Measurements from ENCODE around the gene RBFOX2.
"Not testable (repeated sequence)": the region's sequence is repeated elsewhere in the genome, so short reads cannot be mapped to it uniquely, and the experiment has no call there.

Gene RBFOX2

GRCh38 chr22:36022162-36022561, 6.5 kb downstream of the RBFOX2 start:
- peaks cover 19% of the 10 kb centered on the region for H3K36me3 ChIP-seq
- no peak overlapping the region for H3K4me3 ChIP-seq (ENCODE audit: low read depth, low read length)
- DNase-seq = no peak
- no peaks in the 10 kb centered on the region for H3K9me3 ChIP-seq
- no peaks in the 10 kb centered on the region for H3K27me3 ChIP-seq
- peaks cover 21% of the 10 kb centered on the region for H3K4me1 ChIP-seq
- no peak for TF ChIP-seq CTCF (IDR thresholded peaks at IDR 0.05; ENCODE audit: low read depth, low read length)

GRCh38 chr22:36021606-36022153, 6.9 kb downstream of the RBFOX2 start:
- Histone ChIP-seq H3K4me3 (ENCODE audit: low read depth, low read length) (no peak overlapping the region), H3K9me3 (no peaks in the 10 kb centered on the region), H3K36me3 (peaks cover 19% of the 10 kb centered on the region), H3K4me1 (peaks cover 25% of the 10 kb centered on the region), H3K27me3 (no peaks in the 10 kb centered on the region)
- no peak for TF ChIP-seq CTCF (IDR thresholded peaks at IDR 0.05; ENCODE audit: low read depth, low read length)
- DNase-seq = no peak

GRCh38 chr22:36020865-36021264, 7.8 kb downstream of the RBFOX2 start:
- H3K4me1 ChIP-seq = peaks cover 30% of the 10 kb centered on the region
- H3K4me3 ChIP-seq (ENCODE audit: low read depth, low read length); DNase-seq; H3K9me3 ChIP-seq; H3K27me3 ChIP-seq: not testable (repeated sequence)
- peaks cover 19% of the 10 kb centered on the region for H3K36me3 ChIP-seq

GRCh38 chr22:36017651-36018091, 11.0 kb downstream of the RBFOX2 start:
- no peak for TF ChIP-seq CTCF (IDR thresholded peaks at IDR 0.05; ENCODE audit: low read depth, low read length)
- Histone ChIP-seq H3K4me3 (ENCODE audit: low read depth, low read length) (peak overlapping the region; percentile 15; the same call in 1 of the 2 replicates), H3K36me3 (peaks cover 8% of the 10 kb centered on the region), H3K4me1 (peaks cover 44% of the 10 kb centered on the region), H3K27me3 (no peaks in the 10 kb centered on the region), H3K9me3 (no peaks in the 10 kb centered on the region)
- DNase-seq = peak; percentile 62

GRCh38 chr22:36016684-36017083, 11.9 kb downstream of the RBFOX2 start:
- TF ChIP-seq CTCF (IDR thresholded peaks at IDR 0.05; ENCODE audit: low read depth, low read length) = no peak
- peaks cover 51% of the 10 kb centered on the region for H3K4me1 ChIP-seq

GRCh38 chr22:36015811-36016529, 12.7 kb downstream of the RBFOX2 start:
- no peak overlapping the region for H3K4me3 ChIP-seq (ENCODE audit: low read depth, low read length)
- no peaks in the 10 kb centered on the region for H3K36me3 ChIP-seq
- H3K9me3 ChIP-seq = no peaks in the 10 kb centered on the region
- peaks cover 55% of the 10 kb centered on the region for H3K4me1 ChIP-seq
- TF ChIP-seq CTCF (IDR thresholded peaks at IDR 0.05; ENCODE audit: low read depth, low read length) = no peak
- DNase-seq = no peak
- no peaks in the 10 kb centered on the region for H3K27me3 ChIP-seq

More at GRCh38 chr22:36016684-36017083, 11.9 kb downstream of the RBFOX2 start:
- H3K27me3 ChIP-seq = no peaks in the 10 kb centered on the region
- no peak overlapping the region for H3K4me3 ChIP-seq (ENCODE audit: low read depth, low read length)
- H3K36me3 ChIP-seq = peaks cover 4% of the 10 kb centered on the region
- H3K9me3 ChIP-seq = no peaks in the 10 kb centered on the region
- DNase-seq = no peak

Data from BE2C (cell line).